GM18519 (cell line): ENCODE measurements around the gene PRKCA.
A peak's percentile ranks its signal among the peaks of the same experiment; 100 is the strongest.

ENCODE experiments used
- ATAC-seq: cut with Tn5 transposase; IDR thresholded peaks from one replicate; pipeline ENCODE4 v1.9.1; 2021; ENCODE audit warnings: mild to moderate bottlenecking, moderate library complexity; ENCODE audit not compliant: unreplicated experiment, low FRiP score

PRKCA gene

GRCh38 chr17:66525338-66525737 lies 222.9 kb downstream of the PRKCA start:
- no peak for ATAC-seq

GRCh38 chr17:66526827-66527226 lies 224.4 kb downstream of the PRKCA start:
- ATAC-seq, result no peak

- no peak for ATAC-seq
Measured at GRCh38 chr17:66527335-66527734, 224.9 kb downstream of the PRKCA start.

- no peak for ATAC-seq
Measured at GRCh38 chr17:66531851-66532295, 229.5 kb downstream of the PRKCA start.

GRCh38 chr17:66533572-66533971 lies 231.2 kb downstream of the PRKCA start:
- no peak for ATAC-seq

GRCh38 chr17:66533986-66534385 lies 231.6 kb downstream of the PRKCA start:
- no peak for ATAC-seq

GRCh38 chr17:66535611-66536010 lies 233.2 kb downstream of the PRKCA start:
- no peak for ATAC-seq

GRCh38 chr17:66537502-66537901 lies 235.1 kb downstream of the PRKCA start:
- no peak for ATAC-seq

GRCh38 chr17:66538776-66539175 lies 236.4 kb downstream of the PRKCA start:
- no peak for ATAC-seq

GRCh38 chr17:66540131-66540781 lies 237.8 kb downstream of the PRKCA start:
- no peak for ATAC-seq

- ATAC-seq, result peak; percentile 51
Measured at GRCh38 chr17:66541461-66542128, 239.2 kb downstream of the PRKCA start.

GRCh38 chr17:66542129-66542966 lies 239.9 kb downstream of the PRKCA start:
- peak; percentile 81 for ATAC-seq

- no peak for ATAC-seq
Measured at GRCh38 chr17:66542967-66543520, 240.6 kb downstream of the PRKCA start.

GRCh38 chr17:66543526-66543925 lies 241.1 kb downstream of the PRKCA start:
- ATAC-seq, result no peak

- no peak for ATAC-seq
Measured at GRCh38 chr17:66545918-66546317, 243.5 kb downstream of the PRKCA start.

GRCh38 chr17:66547151-66547865 lies 244.9 kb downstream of the PRKCA start:
- ATAC-seq, result no peak

- ATAC-seq, result no peak
Measured at GRCh38 chr17:66548158-66548557, 245.7 kb downstream of the PRKCA start.

GRCh38 chr17:66548659-66549310 lies 246.4 kb downstream of the PRKCA start:
- ATAC-seq, result no peak

- no peak for ATAC-seq
Measured at GRCh38 chr17:66549311-66549704, 246.9 kb downstream of the PRKCA start.

- no peak for ATAC-seq
Measured at GRCh38 chr17:66549731-66550207, 247.4 kb downstream of the PRKCA start.
